BE2C (cell line): Measurements from ENCODE around the gene MSANTD1.

Experiments used
- DNase-seq: peaks from one replicate; pipeline ENCODE4 v3.0.0-alpha.2; 2020
- H3K27me3 ChIP-seq: fragments of 250-450 bp; sonication (Bioruptor Pico); 2 replicates; pipeline ENCODE4 v1.5.1; 2020; ENCODE audit warnings: mild to moderate bottlenecking
- H3K36me3 ChIP-seq: fragments of 250-450 bp; sonication (Bioruptor Pico); 2 replicates; pipeline ENCODE4 v1.5.1; 2020; ENCODE audit warnings: mild to moderate bottlenecking
- H3K4me1 ChIP-seq: fragments of 250-450 bp; sonication (Bioruptor Pico); 2 replicates; pipeline ENCODE4 v1.5.1; 2020
- H3K4me3 ChIP-seq: 2 replicates; pipeline ENCODE4 v1.5.1; 2011; ENCODE audit warnings: low read depth, low read length
- H3K9me3 ChIP-seq: fragments of 250-450 bp; sonication (Bioruptor Pico); 2 replicates; pipeline ENCODE4 v1.5.1; 2020
- TF ChIP-seq, protein P1 (sequence below): IDR thresholded peaks from 2 replicates; pipeline ENCODE4 v1.5.1; 2012; ENCODE audit warnings: mild to moderate bottlenecking, low read depth, low read length

Gene MSANTD1

GRCh38 chr4:3302786-3303564 is 54.0 kb downstream of the MSANTD1 start:
- Histone ChIP-seq H3K36me3 (no peaks in the 10 kb centered on the region), H3K9me3 (no peaks in the 10 kb centered on the region), H3K27me3 (no peaks in the 10 kb centered on the region), H3K4me1 (peaks cover 20% of the 10 kb centered on the region), H3K4me3 (no peak overlapping the region)
- TF ChIP-seq, protein P1, sequence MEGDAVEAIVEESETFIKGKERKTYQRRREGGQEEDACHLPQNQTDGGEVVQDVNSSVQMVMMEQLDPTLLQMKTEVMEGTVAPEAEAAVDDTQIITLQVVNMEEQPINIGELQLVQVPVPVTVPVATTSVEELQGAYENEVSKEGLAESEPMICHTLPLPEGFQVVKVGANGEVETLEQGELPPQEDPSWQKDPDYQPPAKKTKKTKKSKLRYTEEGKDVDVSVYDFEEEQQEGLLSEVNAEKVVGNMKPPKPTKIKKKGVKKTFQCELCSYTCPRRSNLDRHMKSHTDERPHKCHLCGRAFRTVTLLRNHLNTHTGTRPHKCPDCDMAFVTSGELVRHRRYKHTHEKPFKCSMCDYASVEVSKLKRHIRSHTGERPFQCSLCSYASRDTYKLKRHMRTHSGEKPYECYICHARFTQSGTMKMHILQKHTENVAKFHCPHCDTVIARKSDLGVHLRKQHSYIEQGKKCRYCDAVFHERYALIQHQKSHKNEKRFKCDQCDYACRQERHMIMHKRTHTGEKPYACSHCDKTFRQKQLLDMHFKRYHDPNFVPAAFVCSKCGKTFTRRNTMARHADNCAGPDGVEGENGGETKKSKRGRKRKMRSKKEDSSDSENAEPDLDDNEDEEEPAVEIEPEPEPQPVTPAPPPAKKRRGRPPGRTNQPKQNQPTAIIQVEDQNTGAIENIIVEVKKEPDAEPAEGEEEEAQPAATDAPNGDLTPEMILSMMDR = no peak
- peak; percentile 4 for DNase-seq

- no peaks in the 10 kb centered on the region for H3K27me3 ChIP-seq
- TF ChIP-seq, protein P1 = no peak
- H3K4me1 ChIP-seq = peaks cover 20% of the 10 kb centered on the region
- no peaks in the 10 kb centered on the region for H3K9me3 ChIP-seq
- no peak for DNase-seq
- H3K4me3 ChIP-seq = no peak overlapping the region
- no peaks in the 10 kb centered on the region for H3K36me3 ChIP-seq
These were observed 54.5 kb downstream of the MSANTD1 start for GRCh38 chr4:3303565-3303824.

DNA sequence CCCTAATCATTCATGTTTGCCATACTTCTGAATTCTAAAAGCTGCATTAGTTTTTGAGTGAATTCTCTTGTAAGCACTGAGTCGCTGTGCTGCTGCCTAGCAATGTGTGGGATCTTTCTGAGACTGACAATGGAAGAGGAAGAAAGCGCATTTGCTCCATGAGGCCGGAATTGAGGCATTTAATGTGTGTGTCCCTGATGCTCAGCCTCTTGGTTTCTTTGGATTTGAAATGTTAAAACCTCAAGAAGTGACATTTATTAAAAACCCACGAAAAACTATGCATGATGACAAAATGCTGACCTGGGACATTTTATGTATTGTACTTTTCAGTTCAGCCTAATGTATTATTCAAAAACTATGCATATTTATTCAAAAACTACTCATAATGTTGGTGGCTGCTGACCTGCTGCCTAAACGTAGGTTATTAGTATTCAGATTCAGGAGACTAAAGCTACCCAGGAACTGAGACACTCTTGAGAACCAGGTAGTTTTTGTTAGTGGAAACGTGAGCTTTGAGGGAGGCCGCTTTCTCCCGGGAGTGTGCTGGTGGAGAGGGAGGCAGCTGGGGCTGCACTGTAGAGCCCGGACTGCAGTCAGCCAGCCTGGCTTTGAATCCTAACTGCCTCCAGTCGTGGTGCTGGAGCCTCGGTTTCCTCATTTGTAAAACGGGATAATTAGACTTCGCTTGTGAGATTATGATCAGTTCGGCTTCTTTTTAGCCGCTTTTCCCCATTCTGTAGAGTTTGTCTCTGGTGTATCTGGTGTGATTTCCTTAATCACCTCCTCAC is 55.2 kb downstream of the MSANTD1 start:
- Histone ChIP-seq H3K4me3 (peak overlapping the region; percentile 50), H3K4me1 (peaks cover 20% of the 10 kb centered on the region), H3K27me3 (no peaks in the 10 kb centered on the region), H3K9me3 (no peaks in the 10 kb centered on the region), H3K36me3 (no peaks in the 10 kb centered on the region)
- TF ChIP-seq, protein P1 = no peak
- peak; percentile 17 for DNase-seq

DNA sequence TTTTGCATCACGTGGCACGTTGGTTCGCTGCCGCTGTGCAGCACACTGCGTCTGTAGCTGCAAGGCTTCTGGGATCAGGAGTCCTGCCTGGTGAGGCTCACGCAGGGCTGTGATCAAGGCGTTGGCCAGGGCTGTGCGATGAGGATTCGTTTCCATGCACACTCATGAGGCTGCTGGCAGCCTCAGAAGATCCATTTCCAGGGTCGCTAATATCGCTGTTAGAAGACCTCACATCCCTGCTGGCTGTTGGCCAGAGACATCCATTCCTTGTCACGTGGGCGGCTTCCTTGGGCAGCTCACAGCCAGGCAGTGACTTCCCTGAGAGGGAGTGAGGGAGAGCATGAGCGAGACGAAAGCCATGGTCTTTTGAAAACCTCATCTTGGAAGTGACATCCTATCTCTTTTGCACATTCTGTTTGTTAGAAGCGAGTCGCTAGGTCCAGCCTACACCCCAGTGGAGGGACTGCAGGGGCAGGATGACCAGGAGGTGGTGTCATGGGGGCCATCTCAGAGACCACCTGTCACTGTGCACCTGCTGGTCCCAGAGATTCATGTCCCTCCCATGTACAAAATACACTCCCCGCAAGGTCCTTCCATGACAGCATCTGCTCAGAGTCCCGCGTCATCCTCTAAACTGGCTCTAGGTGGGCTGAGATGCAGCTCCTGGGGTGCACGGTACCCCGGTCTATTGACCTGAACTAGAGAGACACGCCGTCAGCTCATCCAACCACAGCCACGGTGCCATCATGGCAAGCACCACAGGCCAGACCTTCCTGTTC is 56.1 kb downstream of the MSANTD1 start:
- no peaks in the 10 kb centered on the region for H3K36me3 ChIP-seq
- no peaks in the 10 kb centered on the region for H3K27me3 ChIP-seq

DNA sequence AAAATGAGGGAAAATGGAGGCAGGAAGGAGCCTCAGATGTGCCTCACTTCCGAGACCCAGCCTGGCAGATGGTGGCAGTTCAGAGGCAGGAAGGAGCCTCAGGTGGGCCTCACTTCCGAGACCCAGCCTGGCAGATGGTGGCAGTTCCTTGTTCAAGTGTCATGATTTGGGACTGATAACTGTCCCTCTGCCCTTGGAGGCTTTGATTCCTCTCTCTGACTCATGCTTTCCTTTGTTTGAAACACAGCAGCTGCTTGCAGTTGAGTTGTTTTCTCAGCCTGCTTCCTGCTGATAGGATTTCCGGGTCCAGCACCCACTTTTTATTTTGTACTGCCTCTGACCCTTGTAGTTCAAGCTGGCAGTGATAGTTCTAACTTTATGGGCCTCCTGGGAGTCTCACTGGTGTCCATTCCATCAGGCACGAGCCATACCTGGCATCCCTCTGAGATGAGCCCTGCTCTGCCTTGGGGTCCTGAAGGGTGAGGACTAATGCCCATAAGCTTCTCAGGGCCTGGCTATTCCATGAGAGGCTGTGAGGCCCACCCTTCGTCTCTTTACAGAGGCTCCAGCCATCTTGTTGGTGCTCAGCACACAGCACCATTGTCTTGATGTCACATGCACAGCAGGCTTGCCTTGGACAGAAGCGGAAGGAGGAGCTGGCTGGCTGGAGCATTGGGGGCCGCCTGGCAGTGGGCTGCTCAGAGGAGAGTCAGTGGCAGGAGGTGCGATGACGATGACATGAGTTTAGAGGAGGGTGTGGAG is 56.8 kb downstream of the MSANTD1 start:
- TF ChIP-seq, protein P1 = no peak
- no peaks in the 10 kb centered on the region for H3K36me3 ChIP-seq
- peaks cover 20% of the 10 kb centered on the region for H3K4me1 ChIP-seq
- no peak overlapping the region for H3K4me3 ChIP-seq
- DNase-seq = peak; percentile 4
- H3K27me3 ChIP-seq = no peaks in the 10 kb centered on the region
- H3K9me3 ChIP-seq = no peaks in the 10 kb centered on the region

More for the DNA sequence above, 56.1 kb downstream of the MSANTD1 start:
- H3K9me3 ChIP-seq = no peaks in the 10 kb centered on the region
- TF ChIP-seq, protein P1 = no peak
- DNase-seq = peak; percentile 70
- peak overlapping the region; percentile 50 for H3K4me3 ChIP-seq
- H3K4me1 ChIP-seq = peaks cover 20% of the 10 kb centered on the region
